GM12874 (cell line): ENCODE data around the gene FOXD1.

Experiments
- CTCF ChIP-seq: IDR thresholded peaks from 2 replicates; pipeline ENCODE4 v1.5.1; 2011; ENCODE audit warnings: low read depth, mild to moderate bottlenecking, control low read depth, low read length, moderate library complexity; ENCODE audit not compliant: insufficient read depth

Gene FOXD1

GRCh38 chr5:73436535-73437100, 12.0 kb downstream of the FOXD1 start:
- no peak for TF ChIP-seq CTCF

GRCh38 chr5:73435759-73436534, 12.6 kb downstream of the FOXD1 start:
- no peak for TF ChIP-seq CTCF

GRCh38 chr5:73434907-73435306, 13.7 kb downstream of the FOXD1 start:
- no peak for TF ChIP-seq CTCF

GRCh38 chr5:73434461-73434860, 14.1 kb downstream of the FOXD1 start:
- TF ChIP-seq CTCF: no peak

GRCh38 chr5:73433982-73434342, 14.6 kb downstream of the FOXD1 start:
- TF ChIP-seq CTCF: no peak

GRCh38 chr5:73433272-73433981, 15.2 kb downstream of the FOXD1 start:
- TF ChIP-seq CTCF: no peak

- TF ChIP-seq CTCF: no peak
These were observed 17.2 kb downstream of the FOXD1 start for GRCh38 chr5:73431204-73431851.
